CMK (cell line): ENCODE data around the gene EIF2AK3.
A peak's percentile ranks its signal among the peaks of the same experiment; 100 is the strongest.
"Not testable (repeated sequence)": the region's sequence is repeated elsewhere in the genome, so short reads cannot be mapped to it uniquely, and the experiment has no call there.

Experiments
- DNase-seq: peaks from one replicate; pipeline ENCODE4 v3.0.0-alpha.2; 2010; ENCODE audit warnings: low read depth

EIF2AK3 gene

DNA sequence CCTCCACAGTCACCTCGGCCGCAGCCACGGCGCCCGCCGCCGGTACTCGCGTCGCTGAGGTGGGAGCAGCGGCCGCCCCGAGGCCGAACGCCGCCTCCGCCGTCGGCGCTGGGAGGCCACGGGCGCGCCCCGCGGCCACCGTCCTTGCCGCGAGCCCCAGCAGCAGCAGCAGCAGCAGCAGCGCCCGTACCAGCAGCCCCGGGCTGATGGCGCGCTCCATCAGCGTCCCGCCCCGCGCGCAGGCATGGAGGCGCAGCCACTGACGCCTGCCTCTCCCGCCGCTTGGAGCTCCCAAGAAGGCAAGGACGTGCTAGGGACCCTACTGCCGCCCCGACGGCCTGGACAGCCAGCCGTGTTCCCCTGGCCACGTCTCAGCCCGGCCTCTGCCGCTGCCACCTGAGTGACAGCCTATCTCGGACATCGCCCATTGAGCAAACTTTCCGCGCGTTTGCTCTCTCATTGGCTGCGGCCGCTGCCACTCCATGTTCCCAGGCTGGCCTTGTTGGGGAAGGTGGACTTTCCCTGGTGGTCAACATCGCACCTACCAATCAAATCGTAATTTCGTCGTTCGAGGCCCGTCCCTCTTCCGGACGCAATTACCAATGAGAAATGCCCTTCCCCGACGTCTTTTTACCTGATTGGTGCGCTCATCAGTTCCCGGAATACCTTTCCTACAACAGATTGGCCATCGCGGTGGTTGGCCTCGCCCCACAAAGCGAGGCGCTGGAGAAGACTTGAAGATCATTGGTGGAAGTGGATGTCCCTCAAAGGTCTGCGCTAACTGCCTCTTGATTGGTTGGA is at the start of gene EIF2AK3:
Gene EIF2AK3, minus strand, starts transcription at position 410 of the 801 bp plus-strand sequence. Its CDS starts 190 bp downstream, at position 220.
- DNase-seq: peak; percentile 99

DNA sequence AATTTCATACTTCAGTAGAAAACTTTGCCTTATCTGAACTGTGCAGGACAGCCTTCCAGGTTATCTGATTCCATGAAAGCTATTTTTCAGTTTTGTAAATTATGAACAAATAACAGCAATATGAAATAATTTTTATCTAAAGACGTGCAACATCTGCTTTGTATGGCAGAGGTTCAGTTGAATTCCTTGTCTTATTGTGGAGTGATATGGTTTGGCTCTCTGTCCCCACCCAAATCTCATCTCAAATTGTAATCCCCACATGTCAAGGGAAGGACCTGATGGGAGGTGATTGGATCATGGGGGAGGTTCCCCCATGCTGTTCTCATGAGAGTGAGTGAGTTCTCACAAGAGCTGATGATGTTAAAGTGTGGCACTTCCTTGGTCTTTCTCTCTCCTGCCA is 46.1 kb upstream of the EIF2AK3 start:
- no peak for DNase-seq

DNA sequence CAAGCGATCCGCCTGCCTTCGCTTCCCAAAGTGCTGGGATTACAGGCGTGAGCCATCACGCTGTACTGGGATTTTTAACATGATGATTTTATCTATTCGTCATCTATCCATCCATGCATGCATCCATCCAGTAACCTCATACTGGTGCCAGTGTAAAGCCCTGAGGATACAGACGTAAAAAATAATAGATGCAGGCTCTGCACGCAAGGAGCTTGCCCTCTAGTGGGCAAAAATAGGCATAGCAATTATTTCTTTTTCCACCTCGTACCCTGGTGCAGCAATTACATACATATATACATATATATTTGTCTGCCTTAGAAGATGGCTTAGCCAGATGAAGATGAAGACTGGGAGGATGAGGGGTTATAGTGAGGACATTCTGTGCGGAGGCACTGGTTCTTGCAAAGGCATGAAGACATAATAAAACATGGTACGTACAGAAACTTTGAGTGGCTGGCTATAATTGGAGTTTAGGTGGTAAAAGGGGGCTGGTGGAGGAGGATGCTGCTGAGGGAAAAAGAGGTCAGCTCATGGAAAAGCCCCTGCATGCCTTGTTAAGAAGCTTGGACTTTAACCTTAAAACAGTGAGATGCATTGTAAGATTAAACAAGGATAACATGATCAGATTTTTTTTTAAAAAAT is 44.6 kb upstream of the EIF2AK3 start:
- DNase-seq: peak; percentile 30

DNA sequence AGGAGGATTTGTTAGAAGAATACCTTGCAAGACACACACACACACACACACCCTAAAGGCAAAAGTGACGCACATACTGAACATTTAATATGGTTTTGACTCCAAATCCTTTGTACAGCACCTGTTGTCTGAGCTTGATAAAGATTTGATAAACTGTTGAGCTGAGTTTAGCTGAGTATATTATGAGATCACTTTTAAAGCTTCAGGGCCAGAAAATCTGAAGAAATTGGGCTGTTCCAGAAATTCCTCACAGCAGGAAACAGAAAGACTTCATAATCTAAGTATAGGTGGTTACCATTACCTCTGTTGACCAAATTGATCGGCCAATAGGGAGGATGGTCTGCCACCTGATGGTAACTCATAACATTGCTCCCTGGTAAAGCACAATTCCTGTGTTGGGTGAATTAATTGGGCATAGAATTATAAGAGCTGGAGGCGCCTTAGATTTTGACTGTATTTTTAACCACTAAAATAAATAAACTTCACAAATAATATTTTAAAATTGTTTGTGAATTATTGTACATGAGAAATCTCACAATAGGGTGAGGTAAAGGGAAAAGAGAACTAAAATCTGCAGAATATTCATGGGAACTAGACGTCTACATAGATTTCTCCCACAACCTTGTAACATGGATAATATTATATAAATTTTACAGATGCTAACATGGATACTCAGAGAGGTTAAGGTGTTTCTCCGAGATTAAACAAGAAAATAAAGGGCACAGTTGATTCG is 42.4 kb upstream of the EIF2AK3 start:
- no peak for DNase-seq

DNA sequence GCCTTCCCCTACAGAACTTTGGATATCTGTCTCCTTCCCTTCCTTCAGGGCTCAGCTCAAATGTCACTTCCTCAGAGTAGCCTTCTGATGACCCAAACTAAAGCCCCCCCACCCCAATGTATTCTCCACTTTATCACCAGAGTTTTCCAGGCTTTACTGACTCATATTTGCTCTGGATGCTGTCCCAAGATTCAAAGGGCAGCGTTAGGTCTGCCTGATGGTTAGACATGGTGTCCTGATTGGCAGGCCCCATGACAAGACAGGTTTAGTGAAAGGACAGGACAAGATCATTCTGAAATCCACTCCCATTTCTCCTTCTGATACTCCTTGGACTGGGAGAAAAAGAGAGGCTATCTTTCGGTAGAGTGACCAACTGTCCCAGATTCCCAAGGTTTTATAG is 41.6 kb upstream of the EIF2AK3 start:
- no peak for DNase-seq

DNA sequence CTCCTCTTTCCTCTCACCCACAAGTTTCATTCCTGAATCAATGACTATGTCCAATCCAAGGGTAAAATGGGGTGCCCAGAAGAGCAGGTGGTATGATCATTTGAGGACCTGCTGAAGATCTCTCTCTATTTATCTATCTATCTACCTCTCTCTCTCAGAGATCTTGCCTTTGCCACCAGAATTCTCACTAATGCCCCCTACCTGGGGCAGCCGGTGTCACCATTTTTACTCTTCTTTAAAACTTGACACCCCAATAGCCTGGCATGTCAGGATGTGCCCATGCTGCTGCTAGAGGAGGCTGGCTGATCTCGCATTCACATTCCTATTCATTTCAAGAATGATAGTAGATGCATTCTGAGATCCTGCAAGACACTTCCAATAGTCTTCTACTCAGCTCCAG is 40.0 kb upstream of the EIF2AK3 start:
- DNase-seq: no peak

DNA sequence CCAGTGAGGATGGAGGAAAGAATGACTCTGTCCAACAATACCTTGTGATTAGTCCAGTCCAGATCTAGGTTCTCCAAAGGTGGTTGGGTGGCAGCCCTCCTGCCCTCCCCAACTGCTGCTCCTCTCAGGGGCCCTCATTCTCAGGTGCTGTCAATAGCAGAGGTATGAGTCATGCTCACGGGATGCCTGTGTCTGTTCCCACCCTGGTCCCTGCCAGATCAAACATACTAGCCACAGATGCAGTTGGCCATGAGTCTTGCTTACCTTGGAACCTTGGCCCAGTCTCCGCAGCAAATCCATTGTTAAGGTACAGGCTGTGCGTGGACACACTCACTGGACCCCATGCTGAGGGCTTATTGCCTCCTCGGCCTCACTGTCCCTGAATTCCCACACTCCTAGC is 39.3 kb upstream of the EIF2AK3 start:
- no peak for DNase-seq

DNA sequence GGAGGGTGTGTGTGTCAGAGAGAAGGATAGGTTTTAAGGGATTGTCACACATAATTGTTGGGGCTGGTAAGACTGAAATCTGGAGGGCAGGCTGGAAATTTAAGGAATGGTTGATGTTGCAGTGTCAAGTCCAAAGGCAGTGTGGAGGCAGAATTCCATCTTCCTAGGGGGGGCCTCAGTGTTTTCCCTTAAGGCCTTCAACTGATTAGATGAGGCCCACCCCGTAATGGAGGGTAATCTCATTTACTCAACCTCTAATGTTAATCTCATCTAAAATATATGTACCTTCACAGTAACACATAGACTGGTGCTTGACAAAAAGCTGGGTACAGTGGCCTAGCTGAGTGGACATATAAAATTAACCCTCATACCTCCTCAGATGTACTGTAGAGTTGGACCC is 33.4 kb upstream of the EIF2AK3 start:
- DNase-seq: no peak

DNA sequence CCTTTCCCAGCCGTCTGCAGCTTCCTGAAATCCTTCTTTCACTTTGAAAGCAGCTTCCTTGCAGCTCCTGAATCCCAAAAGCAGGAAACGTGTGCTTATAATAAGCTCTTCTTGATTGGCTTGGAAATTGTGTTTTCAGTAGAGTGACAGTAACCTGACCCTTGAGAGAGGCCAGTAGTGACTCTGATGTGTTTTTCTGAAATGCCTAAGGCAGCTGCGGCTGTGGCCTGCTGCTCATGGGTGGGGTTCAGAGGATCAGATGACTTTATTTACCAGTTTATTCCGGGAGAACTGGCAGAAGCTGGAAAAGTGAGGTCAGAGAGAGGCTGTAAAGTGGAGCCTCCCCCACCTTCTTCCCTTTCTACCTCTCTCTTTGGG is 32.3 kb upstream of the EIF2AK3 start:
- no peak for DNase-seq

DNA sequence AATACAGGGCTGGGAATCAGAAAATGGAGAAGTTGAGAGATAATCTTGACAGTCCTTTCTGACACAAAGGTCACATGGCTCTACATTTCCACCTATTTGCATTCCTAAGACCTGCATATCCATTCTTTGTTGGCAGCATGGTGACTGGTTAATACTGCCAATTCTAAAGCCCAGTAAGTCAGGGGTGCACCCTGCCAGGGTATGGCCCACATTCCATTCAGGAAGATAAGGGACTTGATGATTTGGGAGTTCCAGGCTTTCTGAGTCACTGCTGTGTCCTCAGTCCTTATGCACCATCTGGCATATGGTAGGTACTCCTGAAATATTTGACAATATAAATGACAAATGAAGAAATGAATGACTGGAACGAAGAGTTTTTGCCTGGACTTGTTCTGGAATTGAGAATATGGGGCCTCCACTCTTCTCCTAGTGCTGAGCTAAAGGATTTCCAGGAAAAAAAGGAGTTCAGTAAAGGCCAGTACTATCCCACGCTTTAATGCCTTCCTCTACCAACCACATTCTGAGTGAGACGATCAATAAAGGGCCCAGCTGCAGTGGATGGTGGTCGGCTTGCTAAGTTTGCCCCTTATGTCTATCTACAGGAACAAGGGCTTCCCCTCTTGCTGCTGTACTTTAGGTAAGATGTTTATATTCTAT is 31.7 kb upstream of the EIF2AK3 start:
- DNase-seq: no peak

DNA sequence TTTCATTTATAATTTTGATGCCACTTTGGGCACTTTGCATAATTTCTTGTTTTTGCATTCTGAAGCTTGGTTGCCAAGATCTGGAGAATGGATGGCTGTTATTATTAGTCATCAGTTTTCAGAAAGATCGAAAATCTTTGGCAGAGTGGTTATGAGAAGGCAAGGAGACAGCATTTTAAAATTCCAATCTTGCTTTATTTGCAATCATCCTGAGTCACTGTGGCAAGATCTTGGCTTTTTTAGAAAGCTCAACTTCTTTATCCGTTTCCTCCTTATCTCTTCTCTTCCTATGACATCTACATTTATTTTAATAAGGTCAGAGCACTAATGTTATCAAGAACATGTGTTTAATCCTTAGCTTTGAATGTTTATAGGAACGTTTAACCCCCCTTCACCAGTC is 31.1 kb upstream of the EIF2AK3 start:
- DNase-seq: no peak

DNA sequence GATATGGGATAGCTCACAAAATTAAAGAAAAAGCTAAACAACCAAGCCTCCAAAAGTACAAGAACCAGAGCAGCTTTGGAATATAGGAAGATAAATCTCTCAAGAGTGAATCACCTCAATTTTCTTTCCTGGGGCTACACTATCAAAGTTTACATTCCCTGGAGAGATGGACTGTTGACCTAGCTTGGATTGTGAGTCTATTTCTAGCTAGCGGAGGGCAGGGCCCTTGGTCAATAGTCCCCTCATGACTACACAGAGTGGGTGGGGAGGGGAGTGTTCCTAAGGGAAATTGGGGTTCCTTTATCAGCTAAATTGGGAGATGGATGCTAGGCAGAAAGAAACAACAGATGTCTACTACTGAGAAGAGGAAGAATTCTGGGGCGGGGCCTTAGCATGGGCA is 29.9 kb upstream of the EIF2AK3 start:
- DNase-seq: no peak

DNA sequence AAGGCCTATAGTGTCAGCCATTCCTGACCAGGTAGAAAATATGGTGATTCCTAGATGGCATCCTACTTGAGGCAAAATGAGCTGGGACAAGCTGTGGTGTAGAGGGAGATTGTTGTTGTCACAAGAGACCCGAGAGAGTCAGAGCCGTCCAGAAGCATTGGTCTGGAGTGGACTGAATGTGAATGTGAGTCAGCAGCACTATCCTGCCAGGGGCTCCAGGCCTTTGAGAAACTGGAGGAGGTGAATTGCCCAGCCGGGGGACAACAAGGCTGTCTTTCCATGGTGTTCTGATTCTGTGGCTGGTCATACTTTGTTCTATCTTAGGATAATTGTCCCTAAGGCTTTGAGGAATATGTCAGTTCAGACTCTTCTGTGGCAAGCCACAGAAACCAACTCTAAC is 29.4 kb upstream of the EIF2AK3 start:
- DNase-seq: no peak

DNA sequence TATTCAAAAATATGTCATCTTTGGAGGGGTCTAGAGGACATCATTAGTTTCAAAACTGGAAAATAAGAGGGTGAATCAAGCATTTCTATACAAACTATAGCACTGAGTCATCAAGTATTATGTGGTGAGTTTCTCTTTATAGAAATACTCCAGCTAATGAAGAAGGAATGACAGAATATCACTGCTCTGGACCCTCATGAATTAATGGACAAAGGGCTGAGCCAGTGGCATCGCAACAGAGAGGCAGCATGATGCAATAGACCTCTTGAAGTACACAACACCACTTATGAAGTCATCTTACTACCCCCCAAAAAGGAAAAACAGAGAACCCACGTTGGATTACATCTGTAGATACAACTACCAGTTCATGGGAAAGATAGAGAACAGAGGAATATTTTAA is 27.4 kb upstream of the EIF2AK3 start:
- DNase-seq: no peak

DNA sequence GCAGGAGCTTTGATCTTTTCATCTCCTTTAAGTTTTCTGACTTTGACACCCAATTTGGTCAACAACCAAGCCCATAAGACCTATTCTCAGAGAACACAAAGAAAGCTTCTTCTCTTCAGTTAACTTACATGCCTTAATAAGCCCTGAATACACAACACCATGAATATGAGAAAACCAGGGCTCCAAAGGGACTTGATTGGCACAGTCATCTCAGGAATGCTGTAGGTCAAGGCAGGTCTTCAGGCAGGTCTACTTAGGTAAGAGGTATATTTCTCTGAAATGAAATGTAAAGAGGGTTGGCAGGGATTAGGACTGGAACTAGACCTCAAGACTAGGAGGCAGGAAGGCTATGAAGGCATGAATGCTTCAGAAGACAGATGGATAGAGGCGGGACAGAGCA is 24.4 kb upstream of the EIF2AK3 start:
- DNase-seq: no peak

DNA sequence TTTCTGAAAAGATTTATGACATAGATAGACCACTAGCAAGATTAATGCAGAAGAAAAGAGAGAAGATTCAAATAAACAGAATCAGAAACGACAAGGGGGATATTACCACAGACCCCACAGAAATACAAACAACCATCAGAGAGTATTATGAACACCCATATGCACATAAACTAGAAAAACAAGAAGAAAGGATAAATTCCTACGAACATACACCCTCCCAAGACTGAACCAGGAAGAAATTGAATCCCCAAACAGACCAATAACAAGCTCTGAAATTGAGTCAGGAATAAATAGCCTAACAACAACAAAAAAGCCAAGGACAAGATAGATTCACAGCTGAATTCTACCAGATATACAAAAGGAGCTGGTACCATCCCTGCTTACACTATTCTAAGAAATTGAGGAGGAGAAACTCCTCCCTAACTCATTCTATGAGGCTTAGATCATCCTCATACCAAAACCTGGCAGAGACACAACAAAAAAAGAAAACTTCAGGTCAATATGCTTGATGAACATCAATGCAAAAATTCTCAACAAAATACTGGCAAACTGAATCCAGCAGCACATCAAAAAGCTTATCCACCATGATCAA is 18.1 kb upstream of the EIF2AK3 start:
- DNase-seq: not testable (repeated sequence)

DNA sequence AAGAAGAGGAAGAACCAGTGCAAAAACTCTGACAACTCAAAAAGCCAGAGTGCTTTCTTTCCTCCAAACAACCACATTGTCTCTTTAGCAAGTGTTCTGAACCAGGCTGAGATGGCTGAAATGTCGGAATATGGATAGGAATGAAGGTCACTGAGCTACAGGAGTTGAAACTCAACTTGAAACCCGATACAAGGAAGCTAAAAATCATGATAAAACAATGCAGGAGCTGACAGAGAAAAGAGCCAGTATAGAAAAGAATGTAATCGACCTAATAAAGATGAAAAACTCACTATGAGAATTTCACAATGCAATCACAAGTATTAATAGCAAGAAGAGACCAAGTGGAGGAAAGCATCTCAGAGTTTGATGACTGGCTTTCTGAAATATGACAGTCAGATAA is 15.0 kb upstream of the EIF2AK3 start:
- no peak for DNase-seq

DNA sequence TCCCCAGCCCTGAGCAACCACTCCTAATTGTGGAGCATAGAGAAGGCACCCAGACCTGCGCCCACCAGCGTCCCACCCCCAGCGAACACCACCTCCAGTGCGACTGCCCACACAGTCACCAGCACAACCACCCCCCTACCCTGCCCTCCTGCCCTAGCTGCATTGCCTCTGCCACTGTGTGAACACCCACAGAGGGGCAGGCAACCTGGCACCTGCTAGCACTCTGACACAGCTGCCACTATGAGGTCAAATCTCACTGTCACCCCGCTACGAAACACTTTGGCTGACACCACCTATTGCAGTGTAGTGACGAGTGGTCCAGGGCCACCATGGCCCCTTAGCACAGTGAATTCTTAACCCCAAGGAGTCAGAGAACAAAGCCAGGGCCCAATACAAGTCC is 14.1 kb upstream of the EIF2AK3 start:
- no peak for DNase-seq

DNA sequence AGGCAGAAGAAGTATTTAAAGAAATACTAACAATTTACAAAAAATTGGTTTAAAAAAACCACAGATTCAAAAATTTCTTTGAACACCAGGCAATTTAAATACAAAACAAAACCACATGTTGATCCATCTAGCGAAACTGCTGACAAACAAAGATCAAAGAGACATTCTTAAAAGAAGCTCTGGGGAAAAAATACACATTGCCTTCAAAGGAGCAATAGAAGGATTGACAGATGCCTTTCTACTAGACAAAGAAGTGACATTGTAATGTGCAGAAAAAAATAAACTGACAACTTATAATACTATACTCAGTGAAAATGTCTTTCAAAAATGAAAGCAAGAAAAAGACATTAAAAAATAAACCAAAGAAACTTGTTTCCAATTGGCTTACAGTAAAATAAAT is 12.6 kb upstream of the EIF2AK3 start:
- DNase-seq: no peak

DNA sequence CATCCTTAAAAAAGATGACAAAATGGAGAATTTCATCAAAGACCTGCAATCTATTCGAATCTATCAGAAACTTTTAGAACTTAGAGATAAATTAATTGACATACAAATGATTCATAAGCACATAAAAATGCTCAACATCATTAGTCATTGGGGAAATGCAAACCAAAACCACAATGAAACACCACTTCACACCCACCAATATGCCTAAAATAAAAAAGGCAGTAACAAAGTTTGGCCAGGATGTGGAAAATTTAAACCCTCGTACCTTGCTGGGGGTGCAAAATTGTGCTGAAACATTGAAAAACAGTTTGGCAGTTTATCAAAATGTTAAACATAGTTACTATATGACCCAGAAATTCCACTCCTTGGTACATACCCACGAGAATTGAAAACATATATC is 11.5 kb upstream of the EIF2AK3 start:
- DNase-seq: no peak

DNA sequence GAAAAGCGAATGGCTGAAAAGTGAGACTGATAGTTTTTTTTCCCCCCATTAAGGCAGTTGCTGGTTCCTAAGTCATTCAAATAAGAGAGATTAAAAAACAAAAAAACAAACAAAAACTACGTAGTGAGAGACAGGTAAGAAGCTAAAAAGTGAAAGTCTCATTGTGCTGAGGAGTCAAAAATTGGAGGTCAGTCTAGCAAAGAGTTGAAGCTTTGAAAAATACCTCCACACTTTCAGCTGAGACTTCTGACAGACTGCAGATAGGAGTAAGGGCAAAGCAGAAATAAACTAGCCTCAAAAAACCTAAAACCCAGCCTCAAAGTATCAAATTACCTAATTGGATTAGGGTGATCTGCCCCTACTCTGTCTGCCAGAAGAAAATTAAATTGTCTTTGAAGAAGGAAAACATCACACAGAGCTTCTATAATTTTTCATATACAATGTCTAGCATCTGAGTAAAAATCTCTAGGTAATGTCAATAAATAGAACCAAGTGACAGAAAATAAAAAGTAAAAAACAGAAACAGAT is 10.9 kb upstream of the EIF2AK3 start:
- no peak for DNase-seq

DNA sequence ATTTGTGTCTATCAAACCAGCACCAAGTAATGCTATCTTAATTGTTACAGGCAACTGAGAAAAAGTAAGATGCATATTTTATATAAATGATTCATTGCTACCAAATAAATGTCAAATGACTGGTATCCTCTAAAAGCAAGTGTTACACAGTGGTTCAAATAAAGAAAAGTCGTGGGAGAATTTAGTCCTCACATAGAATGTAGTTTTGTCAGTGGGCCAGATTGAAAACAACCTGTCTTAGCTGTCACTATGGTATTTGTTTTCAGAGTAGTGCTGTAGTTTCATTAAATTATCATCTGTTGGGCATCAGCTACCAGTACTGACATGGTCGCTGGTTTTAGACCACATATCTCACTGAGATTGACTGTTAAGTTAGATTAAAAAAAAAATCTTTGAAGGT is 10.2 kb upstream of the EIF2AK3 start:
- DNase-seq: no peak
